Hematopoietic multipotent progenitor cell treated with erythropoietin and hydrocortisone succinate and interleukin-3 and kit ligand, for 4 days (in vitro differentiated cells): ENCODE measurements around the gene S100G.
"Not testable (repeated sequence)": the region's sequence is repeated elsewhere in the genome, so short reads cannot be mapped to it uniquely, and the experiment has no call there.

Experiments
- DNase-seq: peaks from one replicate; pipeline ENCODE4 v3.0.0-alpha.2; 2015

The S100G gene

GRCh38 chrX:16649858-16650257, at the start of gene S100G:
Gene S100G (plus strand): TSS chrX:16650158. CDS start chrX:16651007, 849 bp downstream.
- no peak for DNase-seq

GRCh38 chrX:16601885-16602284, 48.1 kb upstream of the S100G start:
- DNase-seq: no peak

GRCh38 chrX:16603235-16603634, 46.7 kb upstream of the S100G start:
- not testable (repeated sequence) for DNase-seq

- DNase-seq: no peak
Measured at GRCh38 chrX:16603822-16604221, 46.1 kb upstream of the S100G start.

DNA sequence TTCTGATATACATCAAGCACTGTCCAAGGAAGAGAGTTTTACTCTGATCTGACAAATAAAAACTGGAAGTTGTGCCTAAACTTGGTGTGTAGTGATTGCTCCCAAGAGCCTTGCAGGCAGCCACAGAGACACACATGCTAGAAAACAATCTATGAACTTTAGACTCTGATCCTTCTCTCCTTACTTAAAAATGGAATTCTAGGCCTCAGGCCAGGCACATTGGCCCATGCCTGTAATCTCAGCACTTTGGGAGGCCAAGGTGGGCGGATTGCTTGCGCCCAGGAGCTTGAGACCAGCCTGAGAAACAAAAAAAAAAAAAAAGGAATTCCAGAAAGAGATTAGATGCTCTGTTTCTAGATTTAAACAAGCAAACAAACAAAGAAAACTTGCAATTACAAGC, 45.6 kb upstream of the S100G start:
- DNase-seq: no peak

GRCh38 chrX:16606142-16606720, 43.7 kb upstream of the S100G start:
- no peak for DNase-seq

- no peak for DNase-seq
Measured at GRCh38 chrX:16610121-16610621, 39.8 kb upstream of the S100G start.

DNA sequence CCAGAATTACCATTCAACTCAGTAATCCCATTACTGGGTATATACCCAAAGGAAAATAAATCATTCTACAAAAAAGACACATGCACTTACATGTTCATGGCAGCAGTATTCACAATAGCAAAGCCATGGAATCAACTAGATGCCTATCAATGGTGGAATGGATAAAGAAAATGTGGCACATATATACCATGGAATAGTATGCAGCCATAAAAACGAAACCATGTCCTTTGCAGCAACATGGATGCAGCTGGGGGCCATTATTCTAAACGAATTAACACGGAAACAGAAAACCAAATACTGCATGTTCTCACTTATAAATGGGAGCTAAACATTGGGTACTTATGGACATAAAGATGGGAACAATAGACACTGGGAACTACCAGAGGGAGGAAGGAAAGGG, 39.3 kb upstream of the S100G start:
- not testable (repeated sequence) for DNase-seq

DNA sequence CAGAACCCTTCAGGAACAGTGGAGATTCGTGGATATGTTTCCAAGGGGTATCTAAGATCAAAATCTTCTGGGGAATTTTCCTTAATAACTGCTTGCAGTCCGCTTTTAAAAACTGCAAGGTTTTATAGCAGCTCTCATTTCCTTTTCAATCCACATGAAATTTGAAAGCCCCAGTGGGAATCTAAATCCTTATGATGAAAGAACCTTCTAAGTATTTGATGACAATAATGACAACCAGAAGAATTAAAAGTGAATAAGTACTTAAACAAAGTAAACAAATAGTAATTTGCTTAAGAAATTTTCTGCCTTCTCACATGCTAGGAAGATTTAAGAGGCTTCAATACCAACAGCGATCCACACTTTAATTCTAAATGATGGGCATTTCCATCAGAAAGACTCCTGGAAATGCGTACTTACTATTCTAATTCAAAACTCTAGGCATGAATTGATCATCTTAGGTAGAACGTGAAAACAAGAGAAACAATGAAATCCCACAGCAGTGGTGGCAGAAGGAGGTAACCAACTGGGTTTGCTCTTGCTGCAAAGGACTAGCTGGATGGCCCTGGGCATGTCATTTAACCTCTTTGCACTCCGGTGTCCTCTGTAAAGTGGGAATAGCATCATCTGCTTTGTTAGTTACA, 37.6 kb upstream of the S100G start:
- DNase-seq: no peak

DNA sequence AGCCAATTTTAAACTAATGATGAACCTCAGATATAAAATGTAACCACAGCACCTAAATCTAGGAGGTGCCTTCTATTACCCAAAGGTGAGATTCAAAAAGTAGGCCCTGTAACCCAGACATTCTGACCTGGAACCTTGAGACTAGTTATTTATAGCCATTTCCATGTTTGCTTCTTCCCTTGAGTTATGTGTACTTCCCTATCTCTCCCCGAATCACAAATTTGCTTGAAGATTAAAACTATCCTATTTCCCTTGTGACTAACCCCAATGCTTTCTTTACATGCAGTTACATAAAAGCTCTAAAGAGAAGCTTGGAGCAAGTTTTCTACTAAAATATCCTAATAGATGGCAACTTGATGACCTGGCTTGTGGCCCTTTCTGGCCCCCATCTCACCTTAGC, 32.6 kb upstream of the S100G start:
- DNase-seq: no peak

- DNase-seq: no peak
Measured at GRCh38 chrX:16618422-16618821, 31.5 kb upstream of the S100G start.

DNA sequence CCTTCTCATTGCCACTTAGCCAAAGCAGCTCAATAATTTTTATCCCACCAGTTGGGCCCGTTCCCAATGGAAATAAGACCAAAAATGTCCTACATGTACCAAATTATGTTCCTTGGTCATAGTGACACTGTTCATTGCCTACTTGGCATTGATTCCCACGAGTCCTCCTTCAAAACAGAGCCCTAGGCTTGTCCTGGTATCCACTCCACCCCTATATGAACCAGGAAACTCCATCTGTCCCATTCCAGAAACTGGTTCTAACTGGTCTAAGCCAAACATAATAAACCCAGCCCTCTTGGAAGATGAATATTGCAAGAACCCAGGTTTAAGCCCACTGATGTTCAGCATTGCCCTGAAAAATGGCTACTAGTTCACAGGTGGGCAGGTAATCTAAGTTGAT, 30.9 kb upstream of the S100G start:
- DNase-seq: no peak

DNA sequence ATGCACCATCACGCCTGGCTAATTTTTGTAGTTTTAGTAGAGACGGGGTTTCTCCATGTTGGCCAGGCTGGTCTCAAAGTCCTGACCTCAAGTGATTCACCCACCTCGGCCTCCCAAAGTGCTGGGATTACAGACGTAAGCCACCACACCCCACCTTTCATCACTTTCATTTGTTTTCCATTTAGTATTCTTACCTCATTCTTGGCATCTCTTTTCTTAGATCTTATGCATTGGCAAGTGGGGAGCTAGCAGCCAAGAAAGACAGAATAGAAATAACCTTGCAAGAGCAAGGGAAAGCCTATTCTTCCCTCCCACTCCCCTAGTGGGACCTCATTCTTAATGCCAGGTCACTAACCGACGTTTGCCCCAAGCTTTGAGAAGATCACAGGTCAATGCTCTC, 21.4 kb upstream of the S100G start:
- not testable (repeated sequence) for DNase-seq

- DNase-seq: peak; percentile 90
Measured at GRCh38 chrX:16628946-16629595, 20.9 kb upstream of the S100G start.

DNA sequence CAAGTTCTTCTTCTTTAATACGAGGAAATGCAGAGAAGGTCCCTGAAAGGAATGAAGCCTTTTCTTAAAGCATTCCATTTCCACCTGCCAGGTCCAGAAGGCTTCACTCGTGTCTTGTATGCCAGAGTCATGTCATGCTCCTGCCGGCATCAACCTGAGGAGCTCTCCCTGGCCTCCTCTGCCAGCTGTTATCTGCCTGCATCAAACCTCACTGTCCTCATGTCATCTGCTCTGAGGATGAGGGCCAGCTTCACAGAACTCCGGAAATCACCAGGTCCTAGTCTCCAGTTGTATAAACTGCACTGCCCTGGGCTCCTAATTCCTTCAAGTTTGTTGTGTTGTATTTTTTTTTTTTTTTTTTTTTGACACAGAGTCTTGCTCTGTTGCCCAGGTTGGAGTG, 20.0 kb upstream of the S100G start:
- peak; percentile 22 for DNase-seq

- DNase-seq: peak; percentile 58
Measured at GRCh38 chrX:16633754-16634153, 16.2 kb upstream of the S100G start.

DNA sequence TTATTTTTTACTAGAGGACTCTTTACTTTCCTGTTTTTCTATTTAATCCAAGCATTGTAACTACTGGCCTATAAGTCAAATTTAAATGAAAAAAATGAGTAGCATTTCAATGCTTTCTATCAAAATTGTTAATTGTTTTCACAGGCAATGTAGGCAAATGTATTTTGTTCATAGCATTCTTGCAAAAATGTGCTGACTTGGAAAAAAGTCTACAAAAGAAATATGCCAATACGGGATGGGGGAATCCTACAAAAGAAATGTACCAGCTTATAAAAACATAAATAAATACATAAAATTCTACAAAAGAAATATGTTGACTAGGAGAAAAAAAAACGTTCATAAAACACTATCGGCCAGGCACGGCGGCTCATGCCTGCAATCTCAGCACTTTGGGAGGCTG, 14.9 kb upstream of the S100G start:
- DNase-seq: no peak

GRCh38 chrX:16635596-16635995, 14.4 kb upstream of the S100G start:
- peak; percentile 45 for DNase-seq

DNA sequence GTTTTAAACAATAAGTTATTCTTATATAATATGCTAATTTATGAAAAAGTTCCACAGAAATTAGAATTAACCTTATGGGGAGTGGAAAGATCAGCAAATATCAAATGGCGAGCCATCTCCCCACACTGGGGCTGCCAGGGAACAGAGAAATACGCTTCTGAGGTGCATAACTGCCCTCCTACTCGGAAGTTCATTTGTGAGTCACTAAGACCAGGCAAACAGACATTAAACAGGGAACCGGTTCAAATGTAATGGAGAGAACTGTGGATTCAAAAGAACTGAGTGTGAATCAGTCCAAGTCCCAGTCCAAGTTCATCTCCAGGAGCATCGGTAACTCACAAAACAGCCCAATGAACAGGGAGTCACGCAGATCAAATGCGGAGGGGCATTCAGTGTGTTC, 11.4 kb upstream of the S100G start:
- no peak for DNase-seq

DNA sequence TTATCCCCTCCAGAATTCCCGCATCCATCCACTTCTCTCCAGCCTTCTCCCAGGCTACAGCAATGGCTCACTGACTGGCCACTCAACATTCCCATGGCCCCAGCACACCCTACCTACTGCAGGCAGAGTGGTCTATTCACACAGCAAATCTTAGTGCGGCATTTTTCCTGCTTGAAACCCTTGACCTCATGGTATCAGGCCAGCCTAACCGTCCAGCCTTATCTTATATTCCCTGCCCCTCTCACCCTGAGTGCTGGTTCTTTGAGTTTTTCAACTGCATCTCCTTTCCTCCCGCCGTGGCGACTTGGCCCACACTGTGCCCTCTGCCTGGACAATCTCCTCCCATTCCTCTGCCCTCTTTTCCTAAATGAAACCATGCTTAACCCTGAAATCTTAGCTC, 10.0 kb upstream of the S100G start:
- DNase-seq: peak; percentile 22

- DNase-seq: no peak
Measured at GRCh38 chrX:16640823-16641222, 9.1 kb upstream of the S100G start.

DNA sequence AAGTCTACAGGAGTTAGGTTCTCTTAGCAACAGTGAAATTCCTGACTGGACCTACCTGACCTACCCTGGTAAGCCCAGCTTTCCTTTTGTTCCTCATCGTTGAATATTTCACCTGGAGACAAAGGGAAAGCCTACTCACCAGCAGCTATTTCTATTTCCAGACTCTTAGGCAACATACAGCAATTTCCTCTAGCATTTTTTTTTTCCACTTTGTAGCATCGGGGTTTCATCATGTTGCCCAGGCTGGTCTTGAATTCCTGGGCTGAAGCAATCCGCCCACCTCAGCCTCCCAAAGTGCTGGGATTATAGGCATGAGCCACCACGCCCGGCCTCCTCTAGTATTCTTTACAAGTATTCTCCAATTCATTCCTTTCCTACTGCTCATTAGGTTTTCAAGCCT, 6.8 kb upstream of the S100G start:
- no peak for DNase-seq

DNA sequence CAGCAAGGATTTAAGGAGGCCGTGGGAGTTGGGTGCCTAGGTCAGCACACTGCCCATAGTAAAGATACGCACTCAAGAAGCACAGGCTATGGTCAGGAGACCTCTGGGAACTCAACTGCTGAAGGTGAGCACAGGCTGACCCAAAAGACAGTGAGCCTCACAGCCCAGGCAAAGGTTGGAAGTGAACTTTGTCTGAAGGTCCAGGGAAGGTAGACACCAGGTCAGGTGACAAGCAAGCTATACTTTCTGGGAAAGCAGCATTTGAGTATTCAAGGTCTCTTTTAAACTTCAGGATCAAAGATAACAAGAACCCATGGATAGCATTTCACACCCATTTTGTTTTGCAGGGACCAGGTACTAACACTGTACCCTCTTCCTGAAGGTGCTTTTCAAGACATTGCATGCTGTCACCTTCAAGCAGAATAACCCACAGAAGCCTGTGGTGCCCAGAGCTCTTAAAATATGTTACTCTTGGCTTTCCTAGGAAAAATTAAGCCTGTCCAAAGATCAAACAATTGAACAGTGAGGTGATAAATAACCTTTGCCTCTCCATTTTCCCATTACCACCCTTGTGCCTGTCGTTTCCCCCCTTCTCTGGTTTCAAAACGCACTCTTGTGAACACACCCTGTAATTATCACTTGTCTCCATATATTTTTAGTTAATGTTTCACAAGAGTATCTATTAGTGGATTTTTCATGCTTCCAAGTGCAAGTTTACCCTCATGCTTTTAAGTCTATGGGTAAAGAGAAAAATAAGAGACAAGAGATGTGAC, 3.4 kb upstream of the S100G start:
- DNase-seq: no peak
